ENCODE data around the gene AP2A1.

Gene AP2A1

GRCh38 chr19:49792829-49793560 is 26.2 kb downstream of the AP2A1 start:
- no peak for DNase-seq (ENCODE audit: low read depth in 2 of 2)

GRCh38 chr19:49793561-49793840 is 26.7 kb downstream of the AP2A1 start:
- no peak for DNase-seq (ENCODE audit: low read depth in 2 of 2)

GRCh38 chr19:49795615-49796014 is 28.8 kb downstream of the AP2A1 start:
- DNase-seq (ENCODE audit: low read depth in 2 of 2): no peak

- no peak for DNase-seq (ENCODE audit: low read depth in 2 of 2)
These were observed 31.8 kb downstream of the AP2A1 start for GRCh38 chr19:49798574-49798973.

- DNase-seq (ENCODE audit: low read depth in 2 of 2): no peak
These were observed 32.5 kb downstream of the AP2A1 start for GRCh38 chr19:49799271-49799797.

GRCh38 chr19:49799798-49800376 is 33.1 kb downstream of the AP2A1 start:
- no peak for DNase-seq (ENCODE audit: low read depth in 2 of 2)

GRCh38 chr19:49800771-49801170 is 34.0 kb downstream of the AP2A1 start:
- no peak for DNase-seq (ENCODE audit: low read depth in 2 of 2)

GRCh38 chr19:49801401-49801888 is 34.6 kb downstream of the AP2A1 start:
- DNase-seq (ENCODE audit: low read depth in 2 of 2): no peak

GRCh38 chr19:49801966-49802661 is 35.3 kb downstream of the AP2A1 start:
- DNase-seq (ENCODE audit: low read depth in 2 of 2): no peak

GRCh38 chr19:49802836-49803528 is 36.2 kb downstream of the AP2A1 start:
- no peak for DNase-seq (ENCODE audit: low read depth in 2 of 2)

- DNase-seq (ENCODE audit: low read depth in 2 of 2): no peak
These were observed 36.7 kb downstream of the AP2A1 start for GRCh38 chr19:49803529-49803856.

- no peak for DNase-seq (ENCODE audit: low read depth in 2 of 2)
These were observed 39.2 kb downstream of the AP2A1 start for GRCh38 chr19:49805822-49806619.

- no peak for DNase-seq (ENCODE audit: low read depth in 2 of 2)
These were observed 39.8 kb downstream of the AP2A1 start for GRCh38 chr19:49806620-49806959.

GRCh38 chr19:49807058-49807903 is 40.5 kb downstream of the AP2A1 start:
- no peak for DNase-seq (ENCODE audit: low read depth in 2 of 2)

GRCh38 chr19:49807904-49808675 is 41.3 kb downstream of the AP2A1 start:
- DNase-seq (ENCODE audit: low read depth in 2 of 2): no peak

- DNase-seq (ENCODE audit: low read depth in 2 of 2): peak; percentile 78 to 84
These were observed 41.9 kb downstream of the AP2A1 start for GRCh38 chr19:49808711-49809159.

- DNase-seq (ENCODE audit: low read depth in 2 of 2): peak in 1 of 2 donors; percentile 10
These were observed 42.5 kb downstream of the AP2A1 start for GRCh38 chr19:49809160-49809940.

- DNase-seq (ENCODE audit: low read depth in 2 of 2): no peak
These were observed 43.2 kb downstream of the AP2A1 start for GRCh38 chr19:49809941-49810389.

GRCh38 chr19:49811328-49811727 is 44.5 kb downstream of the AP2A1 start:
- no peak for DNase-seq (ENCODE audit: low read depth in 2 of 2)
